Activated CD4-positive, alpha-beta T cell treated with anti-CD3 and anti-CD28 coated beads for 36 hours (primary cell): Measurements from ENCODE around the gene TENM4. TPM values are rescaled to one million over a fixed set of nuclear protein-coding genes. Genes with fewer than 3 reads are reported as not detected.

Source experiments
- ATAC-seq: fragments of 200-7000 bp; cut with Tn5 transposase; one replicate; pipeline ENCODE4 v1.10.0; 2021; ENCODE audit warnings: mild to moderate bottlenecking, moderate library complexity
- CTCF ChIA-PET: fragments of 350-600 bp; sonication (Branson Sonifier 250); formaldehyde crosslinking; loops from one replicate; lab custom pipeline; 2021; ENCODE audit warnings: antibody characterized with exemption; lab: Charles Lee
- POLR2A ChIA-PET: fragments of 350-600 bp; sonication (Branson Sonifier 250); formaldehyde crosslinking; loops from one replicate; lab custom pipeline; 2021; ENCODE audit warnings: antibody characterized with exemption, inconsistent platforms; lab: Charles Lee
- DNase-seq: peaks from one replicate; pipeline ENCODE4 v3.0.0-alpha.2; 2020
- H3K27ac Mint-ChIP-seq: one replicate; pipeline ENCODE4 v1.8.0; 2021; ENCODE audit warnings: mixed read lengths
- H3K27me3 Mint-ChIP-seq: one replicate; pipeline ENCODE4 v1.8.0; 2021; ENCODE audit warnings: mixed read lengths
- H3K36me3 Mint-ChIP-seq: one replicate; pipeline ENCODE4 v1.8.0; 2021; ENCODE audit warnings: low read depth, mixed read lengths
- H3K4me1 Mint-ChIP-seq: one replicate; pipeline ENCODE4 v1.8.0; 2021; ENCODE audit warnings: mixed read lengths
- H3K4me3 Mint-ChIP-seq: one replicate; pipeline ENCODE4 v1.8.0; 2021; ENCODE audit warnings: mild to moderate bottlenecking, moderate library complexity, mixed read lengths
- H3K9me3 Mint-ChIP-seq: one replicate; pipeline ENCODE4 v1.8.0; 2021; ENCODE audit warnings: low read depth, mixed read lengths
- intact Hi-C, 2 experiments: fragments of 100-400 bp; cut with DNase I in 1 of 2; cut with micrococcal nuclease in 1 of 2; formaldehyde crosslinking; loops; one replicate each; pipeline versions ENCODE4 v1.14.2 to v1.15.1; 2022 to 2024; cut with DNase I, micrococcal nuclease
- total RNA-seq, 2 experiments: library from RNA; stranded (reverse); gene quantifications; one replicate each; pipeline ENCODE4 v1.2.3, GENCODE V29; 2021

Gene TENM4
- total RNA-seq, 2 experiments from 2014 or later: not detected

DNA sequence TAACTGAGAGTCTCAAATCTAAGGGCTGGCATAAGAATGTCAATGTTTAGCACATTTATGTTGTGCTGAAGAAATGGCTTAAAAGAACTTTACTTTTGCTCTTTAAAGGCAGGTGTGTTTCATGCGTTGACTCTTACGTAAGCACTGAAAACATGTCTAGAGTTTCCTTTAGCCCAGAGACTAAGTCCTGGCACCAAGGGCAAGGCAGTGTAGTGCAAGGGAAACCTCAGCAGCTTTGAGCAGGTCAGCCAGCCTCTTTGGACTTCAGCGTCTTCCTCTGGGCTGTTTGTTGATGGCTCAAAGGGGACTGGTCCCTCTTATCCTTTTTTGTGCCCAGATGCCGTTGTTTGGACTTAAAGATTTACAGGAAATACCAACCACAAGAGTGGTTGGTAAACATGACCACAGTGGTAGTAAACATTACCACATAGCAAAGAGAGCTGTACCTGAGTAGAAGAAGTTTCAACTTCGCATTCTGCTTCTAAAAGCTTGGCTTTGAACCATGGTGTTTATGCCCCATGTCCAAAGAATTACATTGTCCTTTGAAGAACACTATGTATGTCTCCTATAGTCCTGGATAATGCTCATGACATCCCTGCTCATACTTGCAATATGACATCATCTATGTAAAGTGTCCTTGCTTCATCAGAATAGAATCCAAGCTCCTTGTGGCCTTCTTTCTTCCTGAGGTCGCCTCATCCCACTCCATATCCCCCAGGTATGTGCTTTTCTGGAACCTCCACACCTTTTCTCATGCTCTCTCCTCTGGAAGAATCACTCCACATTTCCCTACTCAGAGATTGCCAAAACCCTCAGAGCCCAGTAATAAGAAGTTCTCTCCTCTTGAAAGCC, 23.5 kb downstream of the TENM4 start:
- DNase-seq (no peak), ATAC-seq (no peak)
- intact Hi-C loops: no loop called here
- H3K27ac Mint-ChIP-seq: no peak overlapping the region
- ChIA-PET CTCF (no interaction called here), POLR2A (no interaction called here)
- no peaks in the 10 kb centered on the region for H3K36me3 Mint-ChIP-seq
- H3K27me3 Mint-ChIP-seq: peaks cover 2% of the 10 kb centered on the region
- no peak overlapping the region for H3K4me3 Mint-ChIP-seq
- peaks cover 5% of the 10 kb centered on the region for H3K9me3 Mint-ChIP-seq
- H3K4me1 Mint-ChIP-seq: no peaks in the 10 kb centered on the region

GRCh38 chr11:79415912-79416311, 24.9 kb downstream of the TENM4 start:
- DNase-seq (no peak), ATAC-seq (no peak)
- Mint-ChIP-seq H3K36me3 (no peaks in the 10 kb centered on the region), H3K27ac (no peak overlapping the region), H3K4me1 (no peaks in the 10 kb centered on the region), H3K4me3 (no peak overlapping the region), H3K27me3 (peaks cover 2% of the 10 kb centered on the region), H3K9me3 (peaks cover 5% of the 10 kb centered on the region)
- ChIA-PET CTCF (no interaction called here), POLR2A (no interaction called here)
- intact Hi-C loops: no loop called here

DNA sequence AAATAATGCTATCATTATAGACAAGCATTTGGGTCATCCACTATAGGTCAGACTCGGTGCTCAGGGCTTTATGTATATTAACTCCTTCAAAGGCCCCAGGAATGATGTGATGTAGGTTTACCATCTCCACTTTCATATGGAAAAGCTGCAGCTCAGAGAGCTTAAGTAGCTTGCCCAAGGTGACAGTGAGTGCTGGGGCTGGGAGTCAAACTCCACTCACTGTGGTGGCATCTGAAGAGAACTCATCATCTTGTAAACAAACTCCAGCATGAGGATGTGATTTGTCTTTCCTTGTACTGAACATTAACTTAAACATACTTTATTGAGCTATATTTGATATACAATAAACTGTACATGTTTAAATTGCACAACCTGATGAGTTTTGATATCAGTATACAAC, 25.4 kb downstream of the TENM4 start:
- Mint-ChIP-seq H3K36me3 (no peaks in the 10 kb centered on the region), H3K4me1 (no peaks in the 10 kb centered on the region), H3K9me3 (peaks cover 5% of the 10 kb centered on the region), H3K4me3 (no peak overlapping the region), H3K27me3 (peaks cover 2% of the 10 kb centered on the region), H3K27ac (no peak overlapping the region)
- ChIA-PET CTCF (no interaction called here), POLR2A (no interaction called here)
- ATAC-seq (no peak), DNase-seq (no peak)
- intact Hi-C loops: no loop called here

- no peak for DNase-seq
- no peak for ATAC-seq
- no peaks in the 10 kb centered on the region for H3K36me3 Mint-ChIP-seq
- ChIA-PET CTCF (no interaction called here), POLR2A (no interaction called here)
- no peak overlapping the region for H3K4me3 Mint-ChIP-seq
- H3K27ac Mint-ChIP-seq: no peak overlapping the region
- peaks cover 2% of the 10 kb centered on the region for H3K27me3 Mint-ChIP-seq
- peaks cover 5% of the 10 kb centered on the region for H3K9me3 Mint-ChIP-seq
- intact Hi-C loops: no loop called here
- H3K4me1 Mint-ChIP-seq: no peaks in the 10 kb centered on the region
These were observed 26.0 kb downstream of the TENM4 start for GRCh38 chr11:79414644-79415317.

- Mint-ChIP-seq H3K9me3 (peaks cover 5% of the 10 kb centered on the region), H3K4me3 (no peak overlapping the region), H3K36me3 (no peaks in the 10 kb centered on the region), H3K27me3 (no peaks in the 10 kb centered on the region), H3K4me1 (no peaks in the 10 kb centered on the region), H3K27ac (no peak overlapping the region)
- intact Hi-C loops: no loop called here
- CTCF ChIA-PET: no interaction called here
- POLR2A ChIA-PET: no interaction called here
- ATAC-seq: no peak
- no peak for DNase-seq
These were observed 26.8 kb downstream of the TENM4 start for GRCh38 chr11:79414041-79414440.

GRCh38 chr11:79413268-79413667, 27.6 kb downstream of the TENM4 start:
- Mint-ChIP-seq H3K9me3 (peaks cover 5% of the 10 kb centered on the region), H3K4me1 (no peaks in the 10 kb centered on the region), H3K27ac (no peak overlapping the region), H3K27me3 (no peaks in the 10 kb centered on the region), H3K4me3 (no peak overlapping the region), H3K36me3 (no peaks in the 10 kb centered on the region)
- DNase-seq (no peak), ATAC-seq (no peak)
- POLR2A ChIA-PET: no interaction called here
- CTCF ChIA-PET: no interaction called here
- intact Hi-C loops: no loop called here

GRCh38 chr11:79412761-79413160, 28.1 kb downstream of the TENM4 start:
- ChIA-PET CTCF (no interaction called here), POLR2A (no interaction called here)
- intact Hi-C loops: no loop called here
- DNase-seq: no peak
- H3K27ac Mint-ChIP-seq: no peak overlapping the region
- H3K4me1 Mint-ChIP-seq: no peaks in the 10 kb centered on the region
- no peak overlapping the region for H3K4me3 Mint-ChIP-seq
- no peak for ATAC-seq
- H3K27me3 Mint-ChIP-seq: no peaks in the 10 kb centered on the region
- H3K36me3 Mint-ChIP-seq: no peaks in the 10 kb centered on the region
- H3K9me3 Mint-ChIP-seq: peaks cover 5% of the 10 kb centered on the region

GRCh38 chr11:79409330-79409729, 31.5 kb downstream of the TENM4 start:
- CTCF ChIA-PET: no interaction called here
- Mint-ChIP-seq H3K36me3 (no peaks in the 10 kb centered on the region), H3K27me3 (no peaks in the 10 kb centered on the region), H3K4me3 (no peak overlapping the region), H3K27ac (no peak overlapping the region), H3K4me1 (no peaks in the 10 kb centered on the region), H3K9me3 (no peaks in the 10 kb centered on the region)
- intact Hi-C loops: no loop called here
- no peak for DNase-seq
- POLR2A ChIA-PET: no interaction called here
- no peak for ATAC-seq

DNA sequence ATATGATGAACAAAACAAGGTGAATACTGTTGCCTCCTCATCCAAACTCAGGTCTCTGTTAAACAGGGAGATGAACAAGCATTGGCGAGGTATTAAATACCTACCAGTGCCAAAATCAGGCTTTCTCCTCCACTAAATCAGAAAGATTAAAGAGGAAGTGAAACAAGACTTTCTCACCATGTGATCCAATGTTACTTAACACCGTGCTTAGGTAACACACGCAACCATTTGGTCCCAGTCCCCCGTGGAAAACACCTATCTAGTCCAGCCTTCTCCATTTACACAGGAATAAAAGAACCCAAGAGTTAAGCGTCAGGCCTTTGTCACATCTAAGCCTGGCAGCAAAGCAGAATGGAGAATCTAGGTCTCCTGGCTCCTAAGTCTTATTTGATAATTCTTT, 34.5 kb downstream of the TENM4 start:
- POLR2A ChIA-PET: no interaction called here
- Mint-ChIP-seq H3K27me3 (peaks cover 4% of the 10 kb centered on the region), H3K4me3 (no peak overlapping the region), H3K9me3 (no peaks in the 10 kb centered on the region), H3K4me1 (no peaks in the 10 kb centered on the region), H3K27ac (no peak overlapping the region), H3K36me3 (no peaks in the 10 kb centered on the region)
- intact Hi-C loops: no loop called here
- DNase-seq (no peak), ATAC-seq (no peak)
- CTCF ChIA-PET: no interaction called here

GRCh38 chr11:79404806-79405205, 36.0 kb downstream of the TENM4 start:
- no peaks in the 10 kb centered on the region for H3K4me1 Mint-ChIP-seq
- intact Hi-C loops: no loop called here
- H3K27me3 Mint-ChIP-seq: peaks cover 4% of the 10 kb centered on the region
- no peak overlapping the region for H3K4me3 Mint-ChIP-seq
- CTCF ChIA-PET: no interaction called here
- DNase-seq (no peak), ATAC-seq (no peak)
- H3K27ac Mint-ChIP-seq: no peak overlapping the region
- no peaks in the 10 kb centered on the region for H3K9me3 Mint-ChIP-seq
- POLR2A ChIA-PET: no interaction called here
- no peaks in the 10 kb centered on the region for H3K36me3 Mint-ChIP-seq

DNA sequence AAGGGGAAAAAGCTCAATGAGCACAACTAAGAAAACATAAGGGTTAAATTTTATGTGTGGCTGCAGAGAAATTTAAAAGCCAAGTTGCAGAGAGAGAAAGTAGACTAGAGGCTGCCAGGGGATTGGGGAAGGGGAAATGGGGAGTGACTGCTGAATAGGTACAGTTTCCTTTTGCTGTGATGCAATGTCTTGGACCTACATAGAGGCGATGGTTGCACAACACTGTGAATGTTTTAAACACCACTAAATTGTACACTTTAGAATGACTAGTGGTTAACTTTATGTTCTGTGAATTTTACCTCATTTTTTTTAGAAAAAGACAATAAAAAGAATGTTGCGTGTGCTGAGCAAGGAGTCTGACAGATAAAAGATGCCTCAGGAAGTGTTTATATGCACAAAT, 36.5 kb downstream of the TENM4 start:
- Mint-ChIP-seq H3K4me1 (no peaks in the 10 kb centered on the region), H3K27me3 (peaks cover 4% of the 10 kb centered on the region), H3K27ac (no peak overlapping the region), H3K36me3 (no peaks in the 10 kb centered on the region), H3K4me3 (no peak overlapping the region), H3K9me3 (no peaks in the 10 kb centered on the region)
- intact Hi-C loops: no loop called here
- DNase-seq (no peak), ATAC-seq (no peak)
- ChIA-PET CTCF (interaction anchor here (0.9 kb wide), 1 partner anchor 27 kb away, joined by 3 read pairs; no protein-coding TSS in a partner anchor), POLR2A (no interaction called here)

- no peak for DNase-seq
- Mint-ChIP-seq H3K4me3 (no peak overlapping the region), H3K27ac (no peak overlapping the region), H3K9me3 (no peaks in the 10 kb centered on the region), H3K4me1 (no peaks in the 10 kb centered on the region), H3K36me3 (no peaks in the 10 kb centered on the region), H3K27me3 (peaks cover 4% of the 10 kb centered on the region)
- ATAC-seq: no peak
- ChIA-PET CTCF (interaction anchor here (0.9 kb wide), 1 partner anchor 27 kb away, joined by 3 read pairs; no protein-coding TSS in a partner anchor), POLR2A (no interaction called here)
- intact Hi-C loops: no loop called here
These were observed 37.0 kb downstream of the TENM4 start for GRCh38 chr11:79403839-79404238.
